SK-N-SH (cell line): ENCODE measurements around the gene PRR15L. TPM values are rescaled to one million over a fixed set of nuclear protein-coding genes. Genes with fewer than 3 reads are reported as not detected.

Source experiments
- CTCF ChIA-PET: fragments of 300-600, 350-600 bp; formaldehyde crosslinking; extraction: SDS; loops from one replicate; lab custom pipeline; 2021; lab: Yijun Ruan, JAX
- POLR2A ChIA-PET: fragments of 350-600 bp; sonication (Branson Sonifier 250); formaldehyde crosslinking; extraction: SDS; loops from one replicate; lab custom pipeline; 2020; ENCODE audit warnings: antibody characterized with exemption, inconsistent platforms; lab: Yijun Ruan, JAX
- DNase-seq: peaks from one replicate; pipeline ENCODE4 v3.0.0; 2012
- H2AFZ ChIP-seq: fragments of 200-600 bp; sonication (generic); 2 replicates; pipeline ENCODE4 v1.8.1; 2016; ENCODE audit warnings: antibody characterized with exemption, mild to moderate bottlenecking, low read depth
- H3F3A ChIP-seq: fragments of 200-600 bp; sonication (generic); replicated peaks from 2 replicates; pipeline ENCODE3; 2016; ENCODE audit warnings: antibody characterized with exemption, mild to moderate bottlenecking; ENCODE audit not compliant: insufficient read depth
- H3K27ac ChIP-seq, 2 experiments: fragments of 200-500 bp in 1 of 2; fragments of 200-600 bp in 1 of 2; sonication (Bioruptor generic) in 1 of 2; sonication (generic), shearing (Covaris generic) in 1 of 2; 2 replicates each; pipeline versions ENCODE4 v1.5.1 to v1.6.1; 2014 to 2016; ENCODE audit warnings: low read depth in 2 of 2, inconsistent platforms in 1 of 2, low read length in 1 of 2, mild to moderate bottlenecking in 1 of 2, mixed read lengths in 1 of 2
- H3K27me3 ChIP-seq: fragments of 200-600 bp; sonication (generic), shearing (Covaris generic); 2 replicates; pipeline ENCODE4 v1.6.1; 2016; ENCODE audit warnings: mixed run types; ENCODE audit not compliant: insufficient read depth
- H3K36me3 ChIP-seq, 2 experiments: fragments of 200-500 bp in 1 of 2; fragments of 200-600 bp in 1 of 2; sonication (Bioruptor generic) in 1 of 2; sonication (generic) in 1 of 2; replicated peaks in 1 of 2; 2 replicates each; pipeline versions ENCODE3 to v1.5.1; 2014 to 2016; ENCODE audit warnings: low read length in 1 of 2, mild to moderate bottlenecking in 1 of 2; ENCODE audit not compliant: insufficient read depth in 2 of 2, control insufficient read depth in 1 of 2
- H3K4me1 ChIP-seq, 2 experiments: fragments of 200-500 bp in 1 of 2; fragments of 200-600 bp in 1 of 2; sonication (Bioruptor generic) in 1 of 2; sonication (generic), shearing (Covaris generic) in 1 of 2; 2 replicates each; pipeline versions ENCODE4 v1.5.1 to v1.6.1; 2014 to 2016; ENCODE audit warnings: low read depth in 1 of 2, low read length in 1 of 2, mixed run types in 1 of 2; ENCODE audit not compliant: insufficient read depth in 2 of 2, control insufficient read depth in 1 of 2
- H3K4me2 ChIP-seq: fragments of 200-600 bp; sonication (generic), shearing (Covaris generic); 2 replicates; pipeline ENCODE4 v1.6.1; 2017; ENCODE audit warnings: mixed run types
- H3K4me3 ChIP-seq, 2 experiments: fragments of 200-500 bp in 1 of 2; fragments of 200-600 bp in 1 of 2; sonication (Bioruptor generic) in 1 of 2; sonication (generic), shearing (Covaris generic) in 1 of 2; 2 replicates each; pipeline versions ENCODE4 v1.5.1 to v1.8.1; 2014 to 2016; ENCODE audit warnings: low read depth in 2 of 2, inconsistent platforms in 1 of 2, low read length in 1 of 2, mild to moderate bottlenecking in 1 of 2, mixed read lengths in 1 of 2, moderate library complexity in 1 of 2
- H3K79me2 ChIP-seq: fragments of 200-600 bp; sonication (generic); 2 replicates; pipeline ENCODE4 v1.8.1; 2017; ENCODE audit warnings: mild to moderate bottlenecking; ENCODE audit not compliant: insufficient read depth
- H3K9ac ChIP-seq: fragments of 200-600 bp; sonication (generic); 2 replicates; pipeline ENCODE4 v1.6.1; 2017; ENCODE audit warnings: mixed run types
- H3K9me2 ChIP-seq: fragments of 200-600 bp; sonication (generic); 2 replicates; pipeline ENCODE4 v1.6.1; 2017; ENCODE audit warnings: mixed run types
- H3K9me3 ChIP-seq: fragments of 200-600 bp; sonication (generic); 2 replicates; pipeline ENCODE4 v1.6.1; 2017; ENCODE audit warnings: mixed run types, mild to moderate bottlenecking, moderate library complexity
- H4K20me1 ChIP-seq: fragments of 200-600 bp; sonication (generic); 2 replicates; pipeline ENCODE4 v1.6.1; 2017; ENCODE audit warnings: mild to moderate bottlenecking, mixed run types; ENCODE audit not compliant: insufficient read depth
- ELF1 ChIP-seq: IDR thresholded peaks from 2 replicates; pipeline ENCODE4 v1.4.0; 2012
- EZH2phosphoT487 ChIP-seq: fragments of 200-600 bp; sonication (generic); IDR thresholded peaks from 2 replicates; pipeline ENCODE4 v1.6.1; 2017; ENCODE audit warnings: low read depth, mixed run types, mild to moderate bottlenecking, antibody characterized with exemption, moderate library complexity, borderline replicate concordance
- FOXM1 ChIP-seq: IDR thresholded peaks from 2 replicates; pipeline ENCODE4 v1.4.0; 2012; ENCODE audit warnings: low read depth, mild to moderate bottlenecking
- GATA2 ChIP-seq: sonication (generic); formaldehyde crosslinking; IDR thresholded peaks from 2 replicates; pipeline ENCODE4 v1.5.0; 2020; ENCODE audit warnings: mild to moderate bottlenecking, missing genetic modification reagents
- PBX3 ChIP-seq: IDR thresholded peaks from 2 replicates; pipeline ENCODE4; 2012
- POLR2AphosphoS5 ChIP-seq: IDR thresholded peaks from 2 replicates; pipeline ENCODE4 v1.6.1; 2012; ENCODE audit warnings: low read depth, low read length
- RCOR1 ChIP-seq: fragments of 150-350 bp; IDR thresholded peaks from 2 replicates; pipeline ENCODE4 v1.6.1; 2017; ENCODE audit warnings: antibody characterized with exemption, low read length
- REST ChIP-seq: IDR thresholded peaks from 2 replicates; pipeline ENCODE4 v1.6.1; 2012; ENCODE audit warnings: mild to moderate bottlenecking, low read depth, low read length, moderate library complexity
- RXRA ChIP-seq: IDR thresholded peaks from 2 replicates; pipeline ENCODE4 v1.4.0; 2012; ENCODE audit warnings: low read depth, mild to moderate bottlenecking, borderline replicate concordance
- TAF1 ChIP-seq: IDR thresholded peaks from 2 replicates; pipeline ENCODE4 v1.6.1; 2012; ENCODE audit warnings: low read depth, mild to moderate bottlenecking, low read length, moderate library complexity, borderline replicate concordance
- TCF12 ChIP-seq: IDR thresholded peaks from 2 replicates; pipeline ENCODE4 v1.4.0; 2012
- TEAD4 ChIP-seq: IDR thresholded peaks from 2 replicates; pipeline ENCODE4 v1.4.0; 2012; ENCODE audit warnings: mild to moderate bottlenecking, borderline replicate concordance; ENCODE audit not compliant: insufficient read depth
- USF1 ChIP-seq: IDR thresholded peaks from 2 replicates; pipeline ENCODE4 v1.4.0; 2012; ENCODE audit warnings: low read depth, borderline replicate concordance
- YY1 ChIP-seq: IDR thresholded peaks from 2 replicates; pipeline ENCODE4 v1.4.0; 2012; ENCODE audit warnings: low read depth, mild to moderate bottlenecking
- WGBS: methylation state at CpG from one replicate; pipeline ENCODE4 v1.1.6; 2017; ENCODE audit warnings: low lambda C conversion rate; 5-methylcytosine and 5-hydroxymethylcytosine counted together
- polyA plus RNA-seq, 3 experiments: library from polyadenylated mRNA; depleted of rRNA; stranded (reverse); fragments of >200 nt; gene quantifications; 2 replicates each; pipeline ENCODE4 v1.2.3, GENCODE V29; 2012

The PRR15L gene
- polyA plus RNA-seq, 1 of the 3 experiments (the other 2 are of a cell fraction) = not detected

- H3K4me1 ChIP-seq = no peaks in the 10 kb centered on the region
- no peaks in the 10 kb centered on the region for H3K9me3 ChIP-seq
- 88% methylated on average over 2 of the region's 2 CpGs for WGBS
- no peaks in the 10 kb centered on the region for H3K9me2 ChIP-seq
- no peak overlapping the region for H3K9ac ChIP-seq
- POLR2A ChIA-PET = no interaction called here
- H3F3A ChIP-seq = no peaks in the 10 kb centered on the region
- no peaks in the 10 kb centered on the region for H3K27me3 ChIP-seq
- TF ChIP-seq REST (no peak), TCF12 (no peak), RCOR1 (no peak), USF1 (no peak), TAF1 (no peak), FOXM1 (no peak), TEAD4 (no peak), PBX3 (no peak), ELF1 (no peak), EZH2phosphoT487 (no peak), RXRA (no peak), GATA2 (CRISPR knock-in tag) (no peak), POLR2AphosphoS5 (no peak), YY1 (no peak)
- H3K27ac ChIP-seq = no peak overlapping the region
- no peak overlapping the region for H3K4me3 ChIP-seq
- H2AFZ ChIP-seq = no peak overlapping the region
- peaks cover 28 to 32% of the 10 kb centered on the region in 2 experiments for H3K36me3 ChIP-seq
- H3K4me2 ChIP-seq = no peak overlapping the region
- CTCF ChIA-PET = interaction anchor here (1.3 to 40.5 kb wide), 7 partner anchors 12 to 90 kb away, joined by 3 to 1216 read pairs (median 4); partner anchors contain the start of genes CDK5RAP3, PNPO, PRR15L and SCRN2
- DNase-seq = no peak
- H4K20me1 ChIP-seq = no peaks in the 10 kb centered on the region
- no peaks in the 10 kb centered on the region for H3K79me2 ChIP-seq
These were observed 29.3 kb downstream of the PRR15L start for GRCh38 chr17:47928415-47928814.
